Ureter (tissue), 1 donor: ENCODE data around the gene RNF125. TPM values are rescaled to one million over a fixed set of nuclear protein-coding genes. Genes with fewer than 3 reads are reported as not detected.
A peak's percentile ranks its signal among the peaks of the same experiment; 100 is the strongest.

Experiments used
- DNase-seq: peaks from one replicate; pipeline ENCODE4 v3.0.0-alpha.2; 2020; ENCODE audit warnings: low spot score
- total RNA-seq: library from RNA; stranded (reverse); gene quantifications from one replicate; pipeline ENCODE4 v1.2.4, GENCODE V29; 2023
- donor health status: DM: yes; HTN: yes; CAD: no.

Gene RNF125
- total RNA-seq, 1 donor from 2014 or later: 9.2 TPM

- DNase-seq: no peak
Observed at GRCh38 chr18:32091325-32091723, 72.7 kb downstream of the RNF125 start.

DNA sequence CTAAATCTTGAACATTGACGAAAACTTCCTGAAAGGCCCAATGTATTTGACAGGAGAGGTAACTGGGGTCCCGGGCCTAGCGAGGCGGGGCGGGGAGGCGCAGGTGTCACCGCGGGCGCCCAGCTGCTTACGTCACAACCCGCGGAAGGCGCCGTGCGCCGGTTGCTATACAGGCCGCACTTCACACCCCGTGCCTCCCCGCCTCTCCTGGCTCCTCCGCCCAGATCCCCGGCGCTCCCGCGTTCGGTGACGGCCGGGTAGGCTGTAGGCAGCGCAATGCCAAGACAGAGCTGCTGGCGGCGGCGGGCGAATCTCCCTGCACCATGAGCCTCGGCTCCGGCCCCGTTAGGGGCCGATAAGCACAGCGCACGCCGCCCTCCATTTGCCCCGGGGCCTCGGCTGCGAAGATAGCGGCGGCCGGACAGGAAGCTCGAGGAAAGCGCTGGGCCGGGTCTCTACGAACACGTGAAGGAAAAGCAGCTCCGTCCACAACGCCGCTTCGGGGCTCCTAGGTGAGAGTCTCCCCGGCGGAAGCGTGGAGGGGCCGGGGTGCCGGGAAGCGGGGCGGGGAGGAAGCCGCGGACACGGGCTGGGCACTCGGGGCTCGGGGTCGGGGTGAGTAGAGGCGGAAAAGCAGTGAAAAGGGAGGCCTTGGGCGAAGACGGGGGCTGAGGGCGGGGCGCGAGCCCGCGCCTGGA lies 73.2 kb downstream of the RNF125 start, which contains the start of gene RNF138:
Gene RNF138 (plus strand): TSS at position 151 of the 698 bp plus-strand sequence. CDS start 903 bp downstream, outside the sequence.
- DNase-seq: peak; percentile 88

DNA sequence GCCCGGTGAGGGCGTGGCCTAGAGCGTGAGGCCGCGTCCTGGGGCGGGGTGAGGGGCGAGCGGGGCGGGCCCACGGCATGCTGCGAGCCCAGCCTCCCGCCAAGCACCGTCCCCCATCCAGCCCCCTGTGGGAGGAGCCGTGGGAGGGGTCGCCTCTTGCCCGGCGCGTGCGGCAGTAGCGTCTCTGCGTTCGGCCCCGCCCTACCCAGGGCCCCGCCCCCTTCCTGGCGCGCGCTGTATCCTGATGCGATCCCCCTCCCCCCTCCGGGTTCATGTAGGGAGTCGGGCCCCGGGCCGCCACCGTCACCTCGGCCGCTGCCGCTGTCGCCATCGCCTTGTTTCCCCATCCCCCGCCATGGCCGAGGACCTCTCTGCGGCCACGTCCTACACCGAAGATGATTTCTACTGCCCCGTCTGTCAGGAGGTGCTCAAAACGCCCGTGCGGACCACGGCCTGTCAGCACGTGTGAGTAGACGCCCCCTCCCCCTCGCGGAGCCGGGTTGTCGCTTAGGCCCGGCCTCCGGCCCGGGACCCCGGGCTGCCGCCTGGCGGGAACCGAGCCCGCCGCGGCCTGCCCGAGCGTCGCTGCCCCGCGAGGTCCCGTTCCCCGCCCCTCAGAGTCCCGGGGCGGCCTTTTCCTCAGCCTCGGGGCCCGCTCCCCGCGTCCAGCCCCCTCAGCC lies 73.9 kb downstream of the RNF125 start:
- peak; percentile 99 for DNase-seq

DNA sequence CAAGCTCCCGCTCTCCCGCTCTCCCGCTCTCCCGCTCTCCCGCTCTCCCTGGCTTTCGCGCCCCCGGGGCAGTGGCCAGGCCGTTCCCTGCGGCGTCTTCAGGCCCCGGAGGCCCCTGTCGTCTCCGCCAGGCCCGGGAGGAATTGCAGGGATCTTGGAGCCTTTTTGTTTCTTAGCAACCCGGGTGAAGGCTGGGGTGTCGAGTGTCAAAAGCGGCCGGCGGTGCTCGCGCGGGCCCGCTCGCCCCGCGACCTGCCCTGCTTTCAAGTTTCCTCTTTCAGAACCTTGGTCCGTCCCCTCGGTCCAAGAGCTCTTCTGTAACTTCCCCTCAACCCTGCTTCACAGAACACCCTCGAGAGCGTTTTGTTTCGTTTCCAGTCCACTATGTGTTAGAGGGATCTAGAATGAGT lies 74.5 kb downstream of the RNF125 start:
- DNase-seq: peak; percentile 56

- DNase-seq: no peak
Observed at GRCh38 chr18:32093523-32093922, 74.9 kb downstream of the RNF125 start.

- no peak for DNase-seq
Observed at GRCh38 chr18:32095192-32095899, 76.7 kb downstream of the RNF125 start.

DNA sequence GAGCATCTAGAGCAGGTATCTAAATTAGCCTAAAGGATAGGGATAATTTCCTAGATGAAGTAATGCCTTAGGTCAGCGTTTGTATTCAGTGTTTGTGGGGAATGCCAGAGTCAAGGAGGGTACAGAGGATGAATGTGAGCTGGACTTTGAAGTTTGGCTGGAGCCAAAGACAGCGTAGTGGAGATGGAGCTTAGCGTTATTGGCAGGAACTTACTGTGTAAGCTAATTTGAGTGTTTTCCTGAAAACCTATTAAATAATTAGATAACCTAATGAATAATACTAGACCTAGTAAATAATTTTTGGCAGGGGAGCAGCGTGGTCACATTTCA lies 77.2 kb downstream of the RNF125 start:
- no peak for DNase-seq

DNA sequence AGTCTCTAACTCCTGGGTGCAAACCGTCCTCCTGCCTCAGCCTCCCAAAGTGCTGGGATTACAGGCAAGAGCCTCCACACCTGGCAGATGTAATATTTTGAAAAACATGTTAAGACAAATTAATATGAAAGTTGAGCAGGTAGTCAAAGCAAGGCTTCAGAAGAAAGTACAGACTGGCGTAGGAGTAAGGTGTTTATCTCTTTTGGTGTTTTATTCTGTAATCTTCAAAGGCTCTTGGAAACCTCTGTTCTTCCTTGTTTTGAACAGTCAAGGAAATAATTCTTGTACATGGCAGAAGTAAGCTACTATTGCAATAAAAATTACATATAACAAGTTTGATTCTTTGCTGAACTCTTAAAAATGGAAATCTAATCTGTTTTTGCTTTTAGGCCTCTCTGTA lies 78.3 kb downstream of the RNF125 start:
- no peak for DNase-seq

DNA sequence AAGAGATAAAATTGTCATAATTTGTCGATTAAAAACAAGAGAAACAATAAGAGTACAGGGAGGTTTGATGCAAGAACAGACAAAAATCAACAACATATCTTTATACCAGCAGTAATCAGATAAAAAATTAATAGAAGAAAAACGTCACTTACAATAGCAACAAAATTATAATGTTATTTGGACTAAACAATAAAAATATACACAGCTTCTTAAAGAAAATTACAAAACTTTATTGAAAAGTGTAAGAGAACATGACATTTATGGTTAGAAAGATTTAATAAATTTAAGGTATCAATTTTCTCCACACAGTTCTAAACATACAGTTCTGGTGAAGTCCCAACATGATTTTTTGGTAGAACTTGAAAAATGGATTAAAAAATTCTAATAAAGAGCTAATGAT lies 85.9 kb downstream of the RNF125 start:
- no peak for DNase-seq

DNA sequence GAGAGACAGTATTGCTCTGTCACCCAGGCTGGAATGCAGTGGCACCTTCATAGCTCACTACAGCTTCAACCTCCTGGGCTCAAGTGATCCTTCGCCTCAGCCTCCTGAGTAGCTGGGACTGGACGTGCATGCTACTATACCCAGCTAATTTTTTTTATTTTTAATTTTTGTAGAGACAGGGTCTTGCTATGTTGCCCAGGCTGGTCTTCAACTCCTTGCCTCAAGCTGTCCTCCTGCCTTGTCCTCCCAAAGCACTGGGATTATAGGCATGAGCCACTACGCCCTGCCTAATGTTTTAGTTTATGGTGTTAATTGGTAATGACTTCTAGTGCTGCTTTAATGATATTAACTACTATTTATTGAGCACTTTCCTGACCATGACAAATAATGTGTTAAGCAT lies 91.4 kb downstream of the RNF125 start:
- no peak for DNase-seq

GRCh38 chr18:32111706-32112105 lies 93.1 kb downstream of the RNF125 start:
- DNase-seq: no peak

GRCh38 chr18:32112826-32113225 lies 94.2 kb downstream of the RNF125 start:
- no peak for DNase-seq

DNA sequence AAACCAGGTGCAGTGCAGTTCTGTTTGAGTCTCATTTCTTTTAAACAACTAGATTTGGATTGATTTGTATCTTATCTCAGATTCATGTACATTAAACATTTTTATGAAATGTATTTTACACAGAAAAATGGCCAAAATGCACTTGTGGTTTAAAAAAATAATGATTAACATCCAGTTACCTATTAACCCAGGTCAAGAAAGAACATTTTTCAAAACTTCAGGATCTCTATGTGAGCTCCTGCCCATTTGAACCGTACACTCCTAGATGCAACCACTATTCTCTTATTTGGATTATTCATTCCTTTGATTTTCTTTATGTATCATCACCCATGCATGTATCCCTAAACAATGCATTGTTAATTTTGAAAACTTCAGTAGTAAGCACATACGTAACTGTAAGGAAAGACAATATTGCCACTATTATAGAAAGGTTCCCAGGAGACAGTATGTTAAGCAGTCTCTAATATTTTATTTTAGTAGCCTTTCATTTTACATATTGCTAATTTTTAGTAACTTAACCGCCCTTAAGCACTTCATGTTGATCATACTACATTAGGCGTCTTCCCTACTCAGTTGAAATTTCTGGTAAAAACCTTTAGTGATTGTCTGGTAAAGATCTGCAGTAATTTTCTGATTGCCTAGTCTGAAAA lies 95.8 kb downstream of the RNF125 start:
- no peak for DNase-seq

DNA sequence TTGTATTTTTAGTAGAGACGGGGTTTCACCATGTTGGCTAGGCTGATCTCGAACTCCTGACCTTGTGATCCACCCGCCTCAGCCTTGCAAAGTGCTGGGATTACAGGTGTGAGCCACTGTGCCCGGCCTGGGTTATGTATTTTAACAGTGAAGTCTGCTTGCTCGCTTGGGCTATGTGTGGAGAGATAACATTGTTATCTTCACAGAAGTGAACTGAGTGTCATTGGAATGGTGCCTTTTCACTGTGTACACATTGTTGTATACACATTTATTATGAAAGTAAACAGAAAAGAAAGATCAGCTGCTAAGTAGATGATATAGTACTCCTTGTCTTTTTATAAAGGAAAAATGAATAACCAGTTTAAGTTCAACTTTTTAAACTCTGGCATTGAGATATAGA lies 103.4 kb downstream of the RNF125 start:
- no peak for DNase-seq

Other genes with a start within 250 kb of the RNF125 start
- 75.5 TPM for gene TRAPPC8, start 75.7 kb upstream of the RNF125 start, total RNA-seq
- 19.3 TPM for gene RNF138, start 73.0 kb downstream of the RNF125 start, total RNA-seq
- not detected for gene MEP1B, start 171.2 kb downstream of the RNF125 start, total RNA-seq